NCI-H1930 (cell line): Measurements from ENCODE around the gene C3.

Source experiments
- DNase-seq, 2 experiments: peaks; one replicate each; lab custom pipeline; 2025; lab: John Stamatoyannopoulos, UW

Gene C3

DNA sequence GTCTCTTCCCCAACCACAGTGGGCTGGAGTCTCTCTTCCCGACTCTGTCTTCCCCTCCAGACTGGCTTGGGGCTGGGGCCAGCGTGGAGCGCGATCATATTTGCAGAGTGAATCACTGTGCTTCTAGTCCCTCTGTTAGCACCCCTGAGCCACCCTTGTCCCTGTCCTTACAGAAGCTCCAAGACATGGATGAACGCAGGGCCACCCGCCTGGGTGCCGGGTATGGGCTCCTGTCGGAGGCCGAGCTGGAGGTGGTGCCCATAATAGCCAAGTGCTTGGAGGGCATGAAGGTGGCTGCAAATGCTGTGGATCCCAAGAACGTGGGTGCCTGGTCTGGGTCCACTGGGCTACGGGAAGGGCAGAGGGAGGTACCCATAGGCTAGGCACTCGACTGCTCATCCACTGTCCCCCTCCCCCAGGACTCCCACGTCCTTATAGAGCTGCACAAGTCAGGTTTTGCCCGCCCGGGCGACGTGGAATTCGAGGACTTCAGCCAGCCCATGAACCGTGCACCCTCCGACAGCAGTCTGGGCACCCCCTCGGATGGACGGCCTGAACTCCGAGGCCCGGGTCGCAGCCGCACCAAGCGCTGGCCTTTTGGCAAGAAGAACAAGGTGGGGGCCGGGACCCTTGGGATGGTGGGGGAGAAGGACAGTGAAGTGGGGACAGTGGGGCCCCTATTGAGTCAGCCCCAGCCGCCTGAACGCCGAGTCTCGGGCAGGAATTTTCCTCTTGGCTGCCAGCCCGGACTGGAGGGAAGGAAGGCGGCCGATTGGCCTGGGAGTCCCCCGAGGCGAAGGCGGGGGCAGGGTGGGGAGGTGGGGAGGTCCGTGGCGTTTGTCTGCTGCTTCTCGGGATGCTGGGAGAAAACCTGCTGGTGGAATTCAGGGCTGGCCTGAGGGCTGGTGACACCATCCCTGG, 24.2 kb upstream of the C3 start:
- DNase-seq: no peak

DNA sequence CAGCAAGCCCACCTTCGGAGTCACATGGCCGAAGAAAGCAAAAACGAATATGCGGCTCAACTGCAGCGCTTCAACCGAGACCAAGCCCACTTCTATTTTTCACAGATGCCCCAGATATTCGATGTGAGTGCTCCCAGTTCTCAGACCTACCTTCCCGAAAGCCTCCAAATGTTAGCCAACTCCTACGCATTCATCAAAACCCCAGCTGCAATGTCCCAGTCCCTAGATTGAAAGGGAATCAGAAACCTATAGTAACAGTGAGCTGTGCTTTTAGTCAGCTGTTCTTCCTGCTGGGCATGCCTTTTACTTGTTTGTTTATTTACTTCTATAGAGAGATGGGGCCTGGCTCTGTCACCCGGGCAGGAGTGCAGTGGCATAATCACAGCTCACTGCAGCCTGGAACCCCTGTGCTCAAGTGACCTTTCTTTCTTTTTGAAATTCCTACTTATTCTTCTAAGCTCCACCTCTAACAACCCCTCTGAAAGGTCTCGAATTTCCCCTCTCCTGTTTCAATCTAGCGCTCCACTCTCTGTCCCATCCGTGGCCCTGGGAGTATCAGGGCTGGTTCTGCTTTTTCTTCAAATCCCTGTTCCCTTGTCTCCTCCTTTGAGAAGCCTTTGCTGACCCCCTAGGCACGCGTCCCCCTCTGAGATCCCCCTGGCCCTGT, 23.4 kb upstream of the C3 start:
- no peak for DNase-seq

DNA sequence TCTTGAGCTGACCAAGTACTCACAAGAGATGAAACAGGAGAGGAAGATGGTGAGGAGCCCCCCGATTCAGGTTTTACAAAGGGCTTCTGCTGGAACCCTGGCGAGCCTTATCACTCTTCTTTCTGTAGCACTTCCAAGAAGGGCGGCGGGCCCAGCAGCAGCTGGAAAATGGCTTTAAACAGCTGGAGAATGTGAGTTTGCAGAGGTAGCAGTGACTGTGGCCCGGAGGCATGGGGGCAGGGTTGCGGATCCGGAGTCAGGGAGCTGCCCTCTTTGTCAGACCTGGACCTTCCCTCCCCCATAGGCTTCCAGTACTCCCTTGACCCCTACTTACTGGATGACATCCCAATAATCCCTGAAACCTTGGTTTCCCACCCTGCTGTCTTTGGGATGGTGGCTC, 22.6 kb upstream of the C3 start:
- DNase-seq: no peak

- no peak for DNase-seq
Measured at GRCh38 chr19:6740589-6741343, 20.3 kb upstream of the C3 start.

- no peak for DNase-seq
Measured at GRCh38 chr19:6739883-6740588, 19.6 kb upstream of the C3 start.

GRCh38 chr19:6739390-6739882, 19.0 kb upstream of the C3 start, which contains the start of gene TRIP10:
TRIP10 (plus strand) TSS chr19:6739680; CDS start chr19:6739762, 82 bp downstream.
- peak; percentile 32 to 68 for DNase-seq

DNA sequence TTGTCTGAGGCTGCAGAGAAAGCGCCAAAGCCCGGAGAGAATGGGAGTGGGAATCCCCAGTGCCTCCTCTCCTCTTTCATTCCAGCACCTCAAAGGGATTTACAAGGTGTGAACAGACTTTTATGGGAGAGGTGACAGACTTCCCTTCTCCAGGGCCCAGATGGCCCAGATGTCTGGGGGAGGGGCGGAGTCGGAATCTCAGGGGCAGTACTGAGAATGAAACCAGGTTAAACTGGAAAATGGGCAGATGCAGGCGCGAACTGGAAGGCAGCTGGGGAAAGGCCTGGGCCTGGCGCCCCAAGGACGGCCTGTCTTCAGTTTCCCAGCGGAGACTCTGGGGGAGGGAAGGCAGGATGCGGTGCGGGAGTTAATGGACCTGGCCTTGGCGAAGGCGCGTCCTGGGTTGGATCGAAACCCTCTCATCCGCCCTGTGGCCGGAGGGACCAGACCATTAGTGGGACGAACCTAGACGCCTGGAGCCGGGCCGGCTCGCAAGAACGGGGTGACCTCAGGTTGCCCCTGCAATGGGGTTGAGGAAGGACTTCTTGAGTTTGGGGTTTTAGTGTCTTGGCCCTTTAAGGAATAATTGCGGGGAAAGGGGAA, 18.4 kb upstream of the C3 start:
- DNase-seq: no peak

DNA sequence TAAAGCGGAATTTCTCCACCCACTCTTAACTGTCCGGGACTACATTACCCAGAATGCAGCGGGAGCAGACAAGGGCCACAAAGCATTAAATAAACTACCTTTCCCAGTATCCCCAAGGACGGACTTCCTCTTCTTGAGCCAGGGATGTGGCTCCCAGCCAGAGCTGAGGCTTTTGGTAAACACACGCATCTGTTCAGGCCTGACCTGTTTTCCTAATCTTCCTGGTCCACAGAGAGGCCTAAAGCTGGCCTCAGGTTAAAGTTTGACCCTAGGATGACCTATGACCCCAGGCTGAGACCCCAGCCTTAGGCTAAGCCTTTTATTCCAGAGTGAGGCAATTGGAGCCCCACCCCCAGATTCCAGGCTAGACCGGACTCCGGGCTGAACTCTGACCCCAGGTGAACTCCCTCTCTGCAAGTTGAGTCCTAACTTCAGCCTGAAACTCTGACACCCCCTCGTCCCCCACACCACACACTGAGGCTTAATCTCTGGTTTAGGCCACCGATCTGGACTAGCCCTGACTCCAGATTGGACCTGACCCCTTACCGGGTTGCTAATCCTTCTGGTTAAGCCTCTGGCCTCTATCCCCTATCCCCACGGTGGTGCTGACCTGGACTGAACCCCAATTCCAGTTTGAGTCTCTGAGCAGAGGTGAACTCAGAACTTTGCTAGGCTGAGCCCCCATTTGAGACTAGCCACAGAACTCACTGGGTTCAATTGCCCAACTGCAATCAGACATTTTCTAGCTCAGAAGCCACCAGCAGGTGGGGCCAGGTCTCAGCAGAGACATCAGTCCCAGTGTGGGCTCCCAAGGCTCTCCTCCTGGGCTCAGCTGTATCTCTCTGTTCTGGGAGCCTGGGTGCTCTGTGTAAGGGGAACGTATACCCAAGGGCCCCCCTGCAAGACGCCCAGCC, 17.7 kb upstream of the C3 start:
- peak; percentile 47 to 55 for DNase-seq

DNA sequence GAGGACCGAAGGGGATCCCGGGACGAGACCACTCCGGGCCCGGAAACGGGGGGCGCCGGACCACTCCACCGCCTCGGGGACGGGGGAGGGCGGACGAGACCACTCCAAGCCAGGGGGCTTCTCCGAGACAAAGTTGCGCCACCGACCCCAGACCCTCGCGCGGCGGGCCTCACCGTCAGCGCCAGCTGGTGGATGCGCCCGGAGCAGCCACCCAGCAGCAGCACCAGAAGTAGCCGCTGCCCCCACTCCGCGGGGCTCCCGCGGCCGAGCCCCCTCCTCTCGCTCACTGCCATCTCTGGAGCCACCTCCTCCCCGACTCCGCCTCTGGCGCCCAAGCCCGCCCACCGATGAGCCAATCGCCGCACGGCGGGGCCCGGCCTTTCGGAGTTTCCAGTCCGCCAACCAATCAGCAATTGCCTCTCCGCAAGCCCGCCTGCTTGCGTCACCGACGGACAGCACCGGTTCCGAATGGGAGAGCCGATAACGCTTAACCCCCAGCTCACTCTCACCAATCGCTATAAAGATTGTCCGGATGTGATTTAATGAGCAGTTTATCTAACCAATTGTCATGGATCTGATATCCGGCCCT, 16.9 kb upstream of the C3 start, which contains the start of gene GPR108:
Gene GPR108 (minus strand): TSS at position 297 of the 589 bp plus-strand sequence. CDS start 4 bp downstream, at position 293.
- peak; percentile 93 to 96 for DNase-seq

DNA sequence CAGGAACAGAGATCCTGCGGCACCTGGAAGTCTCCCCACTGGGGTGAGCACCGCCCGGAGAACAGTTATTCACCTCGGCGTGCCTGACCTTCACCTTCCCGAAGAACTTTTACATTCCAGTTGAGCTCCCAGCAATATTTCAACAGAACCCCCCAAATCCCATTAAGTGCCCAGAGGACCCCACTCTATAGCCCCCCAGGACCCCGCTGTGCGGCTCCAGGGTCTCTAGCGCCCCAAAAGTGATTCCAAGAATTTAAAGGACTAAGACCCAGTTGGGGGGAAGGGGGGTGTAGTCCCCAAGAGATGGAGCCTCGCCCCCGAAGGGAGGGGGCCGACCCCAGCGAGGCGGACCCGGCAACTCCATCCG, 16.4 kb upstream of the C3 start:
- DNase-seq: no peak

DNA sequence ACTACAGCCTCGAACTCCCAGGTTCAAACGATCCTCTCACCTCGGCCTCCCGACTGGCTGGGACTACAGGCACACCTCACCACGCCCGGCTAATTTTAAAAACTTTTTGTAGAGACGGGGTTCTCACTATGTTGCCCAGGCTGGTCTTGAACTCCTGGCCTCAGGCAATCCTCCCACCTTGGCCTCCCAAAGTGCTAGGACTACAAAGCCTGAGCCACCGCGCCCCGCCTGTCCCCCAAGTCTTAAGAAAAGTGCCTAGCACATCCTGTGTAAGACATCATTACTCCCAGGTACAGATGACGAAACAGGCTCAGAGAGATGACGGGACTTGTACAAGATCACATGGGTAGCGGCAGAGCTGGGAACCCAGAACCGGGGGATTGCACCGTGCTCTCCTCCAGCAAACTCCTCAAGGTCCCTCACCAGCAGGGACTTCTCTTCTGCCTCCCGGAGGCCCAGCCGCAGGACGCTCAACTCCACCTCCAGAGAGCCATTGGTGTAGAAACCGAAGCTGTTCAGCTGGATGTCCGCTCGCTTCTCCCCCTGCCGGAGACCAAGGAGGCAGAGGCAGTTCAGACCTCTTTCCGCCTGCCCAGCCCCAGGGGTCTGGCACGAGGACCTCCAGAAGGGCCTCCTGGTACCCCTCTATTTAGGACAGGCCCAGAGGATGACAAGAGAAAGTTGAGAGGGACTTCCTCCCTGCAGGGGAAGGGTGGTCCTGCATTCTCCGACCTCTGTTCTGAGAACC, 15.9 kb upstream of the C3 start:
- DNase-seq: peak; percentile 25 to 55

- DNase-seq: no peak
Measured at GRCh38 chr19:6735181-6735911, 14.9 kb upstream of the C3 start.

DNA sequence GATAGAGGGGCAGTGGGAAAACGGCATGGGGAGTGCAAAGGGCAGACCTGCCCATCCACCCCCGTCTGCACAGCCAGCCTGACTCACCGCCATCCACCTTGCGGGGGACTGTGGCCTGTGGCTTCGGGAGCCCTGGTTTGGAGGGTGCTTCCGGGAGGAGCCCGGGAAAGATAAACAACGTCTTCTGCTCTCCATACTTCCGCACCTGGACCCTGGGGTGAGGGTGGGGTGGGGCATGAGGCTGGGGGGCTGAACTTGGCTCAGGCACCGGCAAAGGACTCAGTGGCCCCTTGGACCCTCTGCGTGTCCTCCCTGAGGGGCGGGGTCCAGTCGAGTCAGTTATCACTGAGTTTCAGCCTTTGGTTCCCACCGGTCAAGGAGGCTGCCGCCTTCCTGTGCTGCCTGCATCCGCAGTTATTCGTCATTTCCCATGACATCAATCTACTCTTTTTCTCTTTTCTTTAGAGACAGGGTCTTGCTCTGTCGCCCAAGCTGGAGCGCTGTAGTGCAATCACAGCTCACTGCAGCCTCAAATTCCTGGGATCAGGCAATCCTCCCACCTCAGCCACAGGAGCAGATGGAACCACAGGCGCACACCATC, 13.7 kb upstream of the C3 start:
- no peak for DNase-seq

DNA sequence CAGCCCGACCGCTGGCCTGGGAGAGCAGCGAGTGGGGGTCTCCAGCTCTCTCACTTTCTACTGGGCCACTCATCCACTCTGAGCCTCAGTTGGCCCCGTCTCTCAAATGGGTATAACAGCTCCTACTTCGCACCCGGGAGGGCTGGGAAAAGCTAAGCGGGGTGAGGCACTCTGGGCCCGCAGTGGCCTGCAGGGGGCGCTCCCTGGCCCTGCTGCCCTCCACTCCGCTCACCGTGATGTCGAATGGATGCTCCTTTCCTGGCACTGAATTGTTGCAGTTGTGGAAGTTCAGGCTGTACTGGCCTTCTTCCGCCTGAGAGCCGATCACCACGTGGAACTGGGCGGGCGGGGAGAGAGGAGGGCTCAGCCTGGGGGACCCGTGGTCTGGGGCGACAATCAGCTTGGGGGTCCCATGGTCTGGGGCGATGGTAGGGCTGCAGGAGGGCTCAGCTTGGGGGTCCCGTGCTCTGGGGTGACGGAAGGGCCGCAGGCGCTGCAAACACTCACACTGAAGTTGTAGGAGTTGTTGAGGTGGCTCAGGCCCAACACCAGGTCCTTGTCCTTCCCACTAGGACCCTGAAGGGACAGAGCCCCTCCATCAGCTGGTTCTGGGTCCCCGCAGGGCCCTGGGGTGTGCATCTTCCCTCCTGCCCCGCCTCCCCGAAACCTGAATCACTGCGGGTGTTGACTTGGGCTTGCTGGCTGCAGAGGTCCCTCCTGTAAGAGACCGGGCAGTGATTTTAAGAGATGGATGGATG, 13.1 kb upstream of the C3 start:
- no peak for DNase-seq

DNA sequence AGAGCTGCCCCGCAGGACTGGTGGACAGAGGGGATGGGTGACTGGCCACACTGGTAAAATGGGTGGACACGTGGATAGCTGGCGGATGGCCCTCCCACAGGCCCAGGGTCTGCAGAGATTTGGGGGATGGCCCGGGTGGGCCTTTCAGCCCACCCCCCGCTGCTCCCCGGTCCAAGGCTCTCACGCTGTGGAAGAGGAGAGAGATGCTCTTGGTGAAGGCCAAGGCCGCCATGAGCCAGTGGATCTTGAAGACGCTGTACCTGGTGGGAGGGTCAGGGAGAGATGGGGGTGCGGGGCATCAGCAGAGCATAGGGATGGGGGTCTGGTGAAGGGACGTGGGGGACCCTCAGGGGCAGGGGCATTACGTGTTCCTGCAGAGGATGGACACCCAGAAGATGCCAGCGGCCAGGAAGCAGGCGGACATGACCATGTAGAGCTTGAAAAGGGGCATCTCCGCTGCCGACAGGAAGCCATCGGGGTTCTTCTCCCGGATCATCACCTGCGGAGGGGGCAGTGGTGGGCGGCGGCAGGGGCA, 12.4 kb upstream of the C3 start:
- DNase-seq: no peak

- no peak for DNase-seq
Measured at GRCh38 chr19:6731822-6732221, 11.4 kb upstream of the C3 start.
